ENCODE results near the gene PTPN3. TPM values are rescaled to one million over a fixed set of nuclear protein-coding genes. Genes with fewer than 3 reads are reported as not detected.

Gene PTPN3
- total RNA-seq, 1 experiment from 2014 or later: 10.4 TPM

- ChIA-PET POLR2A (no interaction called here), CTCF (no interaction called here)
- TF ChIP-seq SIN3A (IDR thresholded peaks at IDR 0.05; ENCODE audit: borderline replicate concordance, insufficient read depth, low read depth, low read length): no peak
- TF ChIP-seq POLR2AphosphoS5 (IDR thresholded peaks at IDR 0.05; ENCODE audit: low read depth, low read length): no peak
- no peak for TF ChIP-seq TCF7L2 (IDR thresholded peaks at IDR 0.05; ENCODE audit: low read depth, low read length)
- TF ChIP-seq, protein P1, sequence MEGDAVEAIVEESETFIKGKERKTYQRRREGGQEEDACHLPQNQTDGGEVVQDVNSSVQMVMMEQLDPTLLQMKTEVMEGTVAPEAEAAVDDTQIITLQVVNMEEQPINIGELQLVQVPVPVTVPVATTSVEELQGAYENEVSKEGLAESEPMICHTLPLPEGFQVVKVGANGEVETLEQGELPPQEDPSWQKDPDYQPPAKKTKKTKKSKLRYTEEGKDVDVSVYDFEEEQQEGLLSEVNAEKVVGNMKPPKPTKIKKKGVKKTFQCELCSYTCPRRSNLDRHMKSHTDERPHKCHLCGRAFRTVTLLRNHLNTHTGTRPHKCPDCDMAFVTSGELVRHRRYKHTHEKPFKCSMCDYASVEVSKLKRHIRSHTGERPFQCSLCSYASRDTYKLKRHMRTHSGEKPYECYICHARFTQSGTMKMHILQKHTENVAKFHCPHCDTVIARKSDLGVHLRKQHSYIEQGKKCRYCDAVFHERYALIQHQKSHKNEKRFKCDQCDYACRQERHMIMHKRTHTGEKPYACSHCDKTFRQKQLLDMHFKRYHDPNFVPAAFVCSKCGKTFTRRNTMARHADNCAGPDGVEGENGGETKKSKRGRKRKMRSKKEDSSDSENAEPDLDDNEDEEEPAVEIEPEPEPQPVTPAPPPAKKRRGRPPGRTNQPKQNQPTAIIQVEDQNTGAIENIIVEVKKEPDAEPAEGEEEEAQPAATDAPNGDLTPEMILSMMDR (IDR thresholded peaks at IDR 0.05): no peak
- TF ChIP-seq REST (IDR thresholded peaks at IDR 0.05; ENCODE audit: insufficient read depth in 1 of 2, low read depth in 2 of 2, low read length in 1 of 2): no peak
- in situ Hi-C loops (cut with HindIII; ENCODE audit: low pct_unique_long_range_greater_than_20kb, low sequenced_read_pairs) (no loop called here), intact Hi-C loops (cut with micrococcal nuclease; ENCODE audit: unreplicated experiment) (no loop called here)
- no peak for DNase-seq (ENCODE audit: low read depth, low spot score)
- Histone ChIP-seq H3K4me3 (ENCODE audit: low read depth in 2 of 2, low read length in 2 of 2) (no peak overlapping the region), H3K27ac (ENCODE audit: low read length) (no peak overlapping the region), H3K9me3 (ENCODE audit: control insufficient read depth, insufficient read depth, low read depth, low read length) (no peaks in the 10 kb centered on the region), H3K36me3 (ENCODE audit: control insufficient read depth, insufficient read depth, low read length) (no peaks in the 10 kb centered on the region), H3K4me1 (ENCODE audit: control insufficient read depth, insufficient read depth, low read length) (no peaks in the 10 kb centered on the region), H3K27me3 (ENCODE audit: control insufficient read depth, insufficient read depth, low read length) (no peaks in the 10 kb centered on the region)
- ATAC-seq: no peak
- BruUV-seq (replicated peaks): no TSS peak
Measured at GRCh38 chr9:109355564-109356297, 142.4 kb downstream of the PTPN3 start.

- POLR2A ChIA-PET: no interaction called here
- no peak for ATAC-seq
- in situ Hi-C loops (cut with HindIII; ENCODE audit: low pct_unique_long_range_greater_than_20kb, low sequenced_read_pairs): no loop called here
- Histone ChIP-seq H3K4me3 (ENCODE audit: low read depth in 2 of 2, low read length in 2 of 2) (no peak overlapping the region), H3K9me3 (ENCODE audit: control insufficient read depth, insufficient read depth, low read depth, low read length) (no peaks in the 10 kb centered on the region), H3K27me3 (ENCODE audit: control insufficient read depth, insufficient read depth, low read length) (no peaks in the 10 kb centered on the region), H3K27ac (ENCODE audit: low read length) (no peak overlapping the region), H3K4me1 (ENCODE audit: control insufficient read depth, insufficient read depth, low read length) (no peaks in the 10 kb centered on the region), H3K36me3 (ENCODE audit: control insufficient read depth, insufficient read depth, low read length) (no peaks in the 10 kb centered on the region)
- TF ChIP-seq REST (IDR thresholded peaks at IDR 0.05; ENCODE audit: insufficient read depth in 1 of 2, low read depth in 2 of 2, low read length in 1 of 2): no peak
- TF ChIP-seq, protein P1 (IDR thresholded peaks at IDR 0.05): no peak
- TF ChIP-seq SIN3A (IDR thresholded peaks at IDR 0.05; ENCODE audit: borderline replicate concordance, insufficient read depth, low read depth, low read length): no peak
- TF ChIP-seq TCF7L2 (IDR thresholded peaks at IDR 0.05; ENCODE audit: low read depth, low read length): no peak
- TF ChIP-seq POLR2AphosphoS5 (IDR thresholded peaks at IDR 0.05; ENCODE audit: low read depth, low read length): no peak
- no peak for DNase-seq (ENCODE audit: low read depth, low spot score)
- intact Hi-C loops (cut with micrococcal nuclease; ENCODE audit: unreplicated experiment): no loop called here
- CTCF ChIA-PET: interaction anchor here (0.7 kb wide), 1 partner anchor 312 kb away, joined by 3 read pairs; no protein-coding TSS in a partner anchor
- BruUV-seq (replicated peaks): no TSS peak
Measured at GRCh38 chr9:109354190-109354589, 143.9 kb downstream of the PTPN3 start.
